GM12878 (cell line): ENCODE results near the gene NXF3. TPM values are rescaled to one million over a fixed set of nuclear protein-coding genes. Genes with fewer than 3 reads are reported as not detected.

Experiments
- ATAC-seq: fragments of 200-7000 bp; cut with Tn5 transposase; 3 replicates; pipeline ENCODE4 v1.9.1; 2020; ENCODE audit warnings: mild to moderate bottlenecking, moderate library complexity
- BruUV-seq: library from RNA; stranded (reverse); fragments of 400-500 nt; replicated peaks from 2 replicates; lab custom pipeline; 2021; lab: Mats Ljungman, UMichigan
- CTCF ChIA-PET: fragments of 300-600 bp; sonication (Branson Sonifier 250); formaldehyde crosslinking; extraction: SDS; loops from one replicate; lab custom pipeline; 2021; ENCODE audit warnings: inconsistent platforms; lab: Yijun Ruan, JAX
- POLR2A ChIA-PET: fragments of 350-600 bp; formaldehyde crosslinking; extraction: SDS; loops from one replicate; lab custom pipeline; 2021; ENCODE audit warnings: inconsistent platforms; lab: Charles Lee
- RAD21 ChIA-PET: fragments of 300-600 bp; sonication (Branson Sonifier 250); formaldehyde crosslinking; loops from one replicate; lab custom pipeline; 2023; ENCODE audit warnings: antibody characterized with exemption; ENCODE audit not compliant: unreplicated experiment; lab: Charles Lee
- SMC1A ChIA-PET: fragments of 300-600 bp; sonication (Branson Sonifier 250); formaldehyde crosslinking; loops from one replicate; lab custom pipeline; 2023; ENCODE audit not compliant: unreplicated experiment, uncharacterized antibody; lab: Charles Lee
- DNase-seq: peaks from one replicate; pipeline ENCODE4 v3.0.0-alpha.2; 2011; ENCODE audit warnings: low read depth, low spot score
- FAIRE-seq: peaks from 3 replicates; lab custom pipeline; 2011; peaks lifted over from hg19 to GRCh38; lab: Jason Lieb, UNC
- H2AFZ ChIP-seq: 2 replicates; pipeline ENCODE4 v1.6.0; 2011; ENCODE audit warnings: low read depth, low read length, control low read depth; ENCODE audit not compliant: control insufficient read depth
- H3K27ac ChIP-seq: 2 replicates; pipeline ENCODE4 v1.5.1; 2011; ENCODE audit warnings: control low read depth; ENCODE audit not compliant: control insufficient read depth, insufficient read depth
- H3K27me3 ChIP-seq, 2 experiments: replicated peaks in 1 of 2; 2 replicates each; pipeline versions ENCODE4 v1.6.0 to v1.6.1; 2011; ENCODE audit warnings: low read length in 1 of 2; ENCODE audit not compliant: control insufficient read depth in 2 of 2, insufficient read depth in 2 of 2
- H3K36me3 ChIP-seq, 2 experiments: 2 replicates each; pipeline ENCODE4 v1.5.1; 2011; ENCODE audit warnings: low read length in 1 of 2; ENCODE audit not compliant: control insufficient read depth in 2 of 2, insufficient read depth in 2 of 2
- H3K4me1 ChIP-seq: 2 replicates; pipeline ENCODE4 v1.6.1; 2011; ENCODE audit warnings: mild to moderate bottlenecking, low read length, moderate library complexity, mixed read lengths; ENCODE audit not compliant: control insufficient read depth, insufficient read depth
- H3K4me2 ChIP-seq: 2 replicates; pipeline ENCODE4 v1.6.0; 2011; ENCODE audit warnings: control low read depth; ENCODE audit not compliant: control insufficient read depth, insufficient read depth
- H3K4me3 ChIP-seq: fragments of 200-600 bp; sonication (generic); 2 replicates; pipeline ENCODE4 v1.5.1; 2016
- H3K79me2 ChIP-seq: 2 replicates; pipeline ENCODE4 v1.6.0; 2011; ENCODE audit warnings: low read length; ENCODE audit not compliant: control insufficient read depth, insufficient read depth
- H3K9ac ChIP-seq: 2 replicates; pipeline ENCODE4 v1.8.0; 2011; ENCODE audit warnings: low read length, control low read depth, mixed read lengths; ENCODE audit not compliant: control insufficient read depth, insufficient read depth
- H3K9me3 ChIP-seq: replicated peaks from 3 replicates; pipeline ENCODE4 v1.5.1; 2011; ENCODE audit warnings: mild to moderate bottlenecking, low read length; ENCODE audit not compliant: control insufficient read depth, insufficient read depth
- H4K20me1 ChIP-seq: 2 replicates; pipeline ENCODE4 v1.6.0; 2011; ENCODE audit not compliant: control insufficient read depth, insufficient read depth
- ASH2L ChIP-seq: fragments of 300-600, 200-600 bp; sonication (generic); IDR thresholded peaks from 2 replicates; pipeline ENCODE4 v1.6.1; 2017; ENCODE audit warnings: low read depth, mild to moderate bottlenecking, borderline replicate concordance
- FOXK2 ChIP-seq: fragments of 450-650 bp; IDR thresholded peaks from 2 replicates; pipeline ENCODE4 v1.6.1; 2017; ENCODE audit warnings: mild to moderate bottlenecking, moderate library complexity
- MYB ChIP-seq: fragments of 150-350 bp; IDR thresholded peaks from 2 replicates; pipeline ENCODE4 v1.6.1; 2014; ENCODE audit warnings: mild to moderate bottlenecking, low read depth, low read length, borderline replicate concordance
- NKRF ChIP-seq: fragments of 450-650 bp; conservative IDR thresholded peaks from 2 replicates; pipeline ENCODE4 v1.6.1; 2017; ENCODE audit warnings: mild to moderate bottlenecking, moderate library complexity
- NR2F1 ChIP-seq: fragments of 450-650 bp; conservative IDR thresholded peaks from 2 replicates; pipeline ENCODE4 v1.6.1; 2017; ENCODE audit warnings: mild to moderate bottlenecking
- POLR2A ChIP-seq: IDR thresholded peaks from 2 replicates; pipeline ENCODE4 v1.6.1; 2011; ENCODE audit warnings: low read depth, mild to moderate bottlenecking, low read length
- POLR2AphosphoS5 ChIP-seq: IDR thresholded peaks from 2 replicates; pipeline ENCODE4 v1.6.1; 2011; ENCODE audit warnings: mild to moderate bottlenecking, low read length, inconsistent platforms
- RAD21 ChIP-seq: IDR thresholded peaks from 2 replicates; pipeline ENCODE4 v1.6.1; 2011; ENCODE audit warnings: mild to moderate bottlenecking, low read depth, low read length, moderate library complexity; ENCODE audit not compliant: insufficient read depth
- SUPT20H ChIP-seq: IDR thresholded peaks from 2 replicates; pipeline ENCODE4 v1.6.1; 2011; ENCODE audit warnings: low read depth, mild to moderate bottlenecking, low read length, moderate library complexity, borderline replicate concordance; ENCODE audit not compliant: control insufficient read depth
- ZNF622 ChIP-seq: fragments of 450-650 bp; IDR thresholded peaks from 2 replicates; pipeline ENCODE4 v1.6.1; 2017; ENCODE audit warnings: mild to moderate bottlenecking, inconsistent platforms
- WGBS: methylation state at CpG from one replicate; pipeline ENCODE4 v1.1.6; 2016; ENCODE audit warnings: low lambda C conversion rate; ENCODE audit not compliant: insufficient replicate concordance, insufficient coverage; ENCODE audit errors: missing lambda C conversion rate; 5-methylcytosine and 5-hydroxymethylcytosine counted together
- in situ Hi-C: fragments of 300-500 bp; cut with MboI; formaldehyde crosslinking; loops from 9 replicates; pipeline ENCODE4 v1.14.3; 2018; ENCODE audit warnings: mixed read lengths
- intact Hi-C: fragments of 100-400 bp; cut with micrococcal nuclease; formaldehyde crosslinking; loops from one replicate; pipeline ENCODE4 v1.14.2; 2022; ENCODE audit not compliant: unreplicated experiment
- polyA plus RNA-seq, 11 experiments: library from polyadenylated mRNA; depleted of rRNA in 4 of 11; unstranded in 6 of 11; stranded (reverse) in 5 of 11; fragments of >200 nt; fragmentation: Nextera tagmentation in 4 of 11; fragmentation: Illumina TruSeq in 1 of 11; extraction: Ambion mirVana in 4 of 11; extraction: Trizol in 1 of 11; gene quantifications; 1 replicate in 1 of 11; 2 replicates in 10 of 11; pipeline versions ENCODE4 v1.2.1 to v1.2.3, GENCODE V29; 2011 to 2016; ENCODE audit warnings: inconsistent platforms in 2 of 11, missing spikeins in 2 of 11, low read depth in 1 of 11
- total RNA-seq, 4 experiments: library from RNA; depleted of rRNA in 3 of 4; stranded (reverse); fragments of >200 nt in 3 of 4; fragmentation: Illumina TruSeq in 1 of 4; extraction: Trizol in 1 of 4; gene quantifications; 2 replicates each; pipeline versions ENCODE4 v1.2.1 to v1.2.3, GENCODE V29; 2013 to 2021
- TF ChIP-seq, protein P1 (sequence below): IDR thresholded peaks from 2 replicates; pipeline ENCODE4 v1.6.1; 2011; ENCODE audit warnings: low read depth, low read length, improper control_type of control experiment, borderline replicate concordance
- TF ChIP-seq, protein P2 (sequence below): fragments of 450-650 bp; formaldehyde crosslinking; IDR thresholded peaks from 2 replicates; pipeline ENCODE4 v1.4.0; 2022; ENCODE audit warnings: mild to moderate bottlenecking, moderate library complexity

The NXF3 gene
- total and polyA plus RNA-seq, 10 of the 15 experiments (the other 5 are each of a cell fraction or from before 2014, with no cell fraction given) = 0.53 to 8.0 TPM; not detected in 8

DNA sequence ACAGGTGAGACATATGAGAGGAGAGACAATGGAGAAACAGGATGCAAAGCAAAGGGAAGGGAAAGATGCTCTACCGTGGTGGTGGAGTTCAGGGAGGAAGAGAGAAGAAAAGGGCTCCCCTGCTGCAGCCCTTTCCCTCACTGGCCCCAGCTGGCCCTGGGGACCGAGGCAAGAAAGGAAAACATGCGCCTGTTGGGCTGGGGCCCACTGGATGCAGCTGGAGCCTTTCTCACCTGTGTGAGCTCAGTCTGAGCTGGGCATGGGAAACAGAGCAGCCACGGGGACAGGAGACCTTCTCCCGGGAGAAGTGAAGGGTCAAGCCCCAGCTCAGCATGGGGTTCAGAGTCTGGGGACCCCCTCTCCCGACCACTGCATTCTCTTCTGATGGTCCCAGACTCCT is 11.9 kb downstream of the NXF3 start:
- in situ Hi-C loops = no loop called here

DNA sequence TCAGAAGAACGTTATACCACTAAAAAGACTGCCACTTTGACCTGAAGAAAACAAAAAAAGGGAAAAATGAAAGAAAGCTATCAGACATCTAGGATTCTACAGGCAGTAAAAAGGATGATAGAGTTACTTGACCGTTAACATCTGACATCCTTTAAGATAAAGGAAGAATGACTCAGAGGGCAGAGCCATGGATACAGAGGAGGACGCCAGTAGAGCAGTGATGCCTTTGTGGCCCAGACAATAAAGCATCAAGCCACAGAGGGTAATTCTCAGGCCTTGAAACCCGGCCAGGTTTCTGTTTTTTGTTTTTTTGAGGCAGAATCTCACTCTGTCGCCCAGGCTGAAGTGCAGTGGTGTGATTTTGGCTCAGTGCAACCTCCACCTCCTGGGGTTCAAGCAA is 19.5 kb downstream of the NXF3 start:
- ChIA-PET SMC1A (no interaction called here), POLR2A (no interaction called here), CTCF (interaction anchor here (0.6 kb wide), 1 partner anchor 416 kb away, joined by 3 read pairs; no protein-coding TSS in a partner anchor), RAD21 (no interaction called here)
- FAIRE-seq (no peak), DNase-seq (no peak), ATAC-seq (no peak)
- intact Hi-C loops = no loop called here
- H3K36me3 ChIP-seq = no peaks in the 10 kb centered on the region
- no peaks in the 10 kb centered on the region for H3K27me3 ChIP-seq
- in situ Hi-C loops = no loop called here
- no peak overlapping the region for H3K9ac ChIP-seq
- H3K9me3 ChIP-seq = no peaks in the 10 kb centered on the region
- H3K27ac ChIP-seq = no peak overlapping the region
- no peaks in the 10 kb centered on the region for H4K20me1 ChIP-seq
- WGBS = 4% methylated on average over 5 of the region's 5 CpGs
- H2AFZ ChIP-seq = no peak overlapping the region
- no peaks in the 10 kb centered on the region for H3K79me2 ChIP-seq
- no peak overlapping the region for H3K4me2 ChIP-seq
- H3K4me1 ChIP-seq = no peaks in the 10 kb centered on the region
- no TSS peak for BruUV-seq
- H3K4me3 ChIP-seq = no peak overlapping the region
- TF ChIP-seq NKRF (no peak), NR2F1 (no peak), POLR2AphosphoS5 (no peak), SUPT20H (no peak), ASH2L (no peak), POLR2A (no peak), MYB (no peak), RAD21 (no peak)
- TF ChIP-seq, protein P1, sequence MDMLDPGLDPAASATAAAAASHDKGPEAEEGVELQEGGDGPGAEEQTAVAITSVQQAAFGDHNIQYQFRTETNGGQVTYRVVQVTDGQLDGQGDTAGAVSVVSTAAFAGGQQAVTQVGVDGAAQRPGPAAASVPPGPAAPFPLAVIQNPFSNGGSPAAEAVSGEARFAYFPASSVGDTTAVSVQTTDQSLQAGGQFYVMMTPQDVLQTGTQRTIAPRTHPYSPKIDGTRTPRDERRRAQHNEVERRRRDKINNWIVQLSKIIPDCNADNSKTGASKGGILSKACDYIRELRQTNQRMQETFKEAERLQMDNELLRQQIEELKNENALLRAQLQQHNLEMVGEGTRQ = no peak
- TF ChIP-seq, protein P2, sequence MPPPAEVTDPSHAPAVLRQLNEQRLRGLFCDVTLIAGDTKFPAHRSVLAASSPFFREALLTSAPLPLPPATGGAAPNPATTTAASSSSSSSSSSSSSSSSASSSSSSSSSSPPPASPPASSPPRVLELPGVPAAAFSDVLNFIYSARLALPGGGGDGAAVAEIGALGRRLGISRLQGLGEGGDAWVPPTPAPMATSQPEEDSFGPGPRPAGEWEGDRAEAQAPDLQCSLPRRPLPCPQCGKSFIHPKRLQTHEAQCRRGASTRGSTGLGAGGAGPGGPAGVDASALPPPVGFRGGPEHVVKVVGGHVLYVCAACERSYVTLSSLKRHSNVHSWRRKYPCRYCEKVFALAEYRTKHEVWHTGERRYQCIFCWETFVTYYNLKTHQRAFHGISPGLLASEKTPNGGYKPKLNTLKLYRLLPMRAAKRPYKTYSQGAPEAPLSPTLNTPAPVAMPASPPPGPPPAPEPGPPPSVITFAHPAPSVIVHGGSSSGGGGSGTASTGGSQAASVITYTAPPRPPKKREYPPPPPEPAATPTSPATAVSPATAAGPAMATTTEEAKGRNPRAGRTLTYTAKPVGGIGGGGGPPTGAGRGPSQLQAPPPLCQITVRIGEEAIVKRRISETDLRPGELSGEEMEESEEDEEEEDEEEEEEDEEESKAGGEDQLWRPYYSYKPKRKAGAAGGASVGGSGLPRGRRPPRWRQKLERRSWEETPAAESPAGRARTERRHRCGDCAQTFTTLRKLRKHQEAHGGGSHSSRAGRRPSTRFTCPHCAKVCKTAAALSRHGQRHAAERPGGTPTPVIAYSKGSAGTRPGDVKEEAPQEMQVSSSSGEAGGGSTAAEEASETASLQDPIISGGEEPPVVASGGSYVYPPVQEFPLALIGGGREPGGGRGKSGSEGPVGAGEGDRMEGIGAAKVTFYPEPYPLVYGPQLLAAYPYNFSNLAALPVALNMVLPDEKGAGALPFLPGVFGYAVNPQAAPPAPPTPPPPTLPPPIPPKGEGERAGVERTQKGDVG (CRISPR knock-in tag) = no peak

More for the DNA sequence above, 11.9 kb downstream of the NXF3 start:
- Histone ChIP-seq H3K9ac (no peak overlapping the region), H3K79me2 (no peaks in the 10 kb centered on the region), H3K4me1 (no peaks in the 10 kb centered on the region), H3K4me2 (no peak overlapping the region), H2AFZ (no peak overlapping the region), H3K36me3 (no peaks in the 10 kb centered on the region), H3K4me3 (no peak overlapping the region), H4K20me1 (no peaks in the 10 kb centered on the region), H3K27me3 (no peaks in the 10 kb centered on the region), H3K27ac (no peak overlapping the region), H3K9me3 (no peaks in the 10 kb centered on the region)
- ChIA-PET POLR2A (no interaction called here), RAD21 (no interaction called here), SMC1A (no interaction called here), CTCF (no interaction called here)
- 16% methylated on average over 6 of the region's 6 CpGs for WGBS
- ATAC-seq (no peak), FAIRE-seq (no peak), DNase-seq (no peak)
- TF ChIP-seq FOXK2 = no peak
- TF ChIP-seq ZNF622 = no peak
- BruUV-seq = no TSS peak
- intact Hi-C loops = no loop called here
